ENCODE measurements around the gene MRPL30.

- no peak for TF ChIP-seq CTCF (optimal IDR thresholded peaks at IDR 0.05 in 1 of 3, IDR thresholded peaks at IDR 0.05 in 1 of 3, conservative IDR thresholded peaks at IDR 0.05 in 1 of 3; ENCODE audit: extremely low read depth in 1 of 3, insufficient read depth in 2 of 3, low read length in 3 of 3)
- TF ChIP-seq EZH2 (IDR thresholded peaks at IDR 0.05; ENCODE audit: low read length), result no peak
These were observed 40.2 kb upstream of the MRPL30 start for GRCh38 chr2:99140860-99141109.
